ENCODE results near the gene EFCAB14.
"Not testable (repeated sequence)": the region's sequence is repeated elsewhere in the genome, so short reads cannot be mapped to it uniquely, and the experiment has no call there.

Gene EFCAB14, protein sequence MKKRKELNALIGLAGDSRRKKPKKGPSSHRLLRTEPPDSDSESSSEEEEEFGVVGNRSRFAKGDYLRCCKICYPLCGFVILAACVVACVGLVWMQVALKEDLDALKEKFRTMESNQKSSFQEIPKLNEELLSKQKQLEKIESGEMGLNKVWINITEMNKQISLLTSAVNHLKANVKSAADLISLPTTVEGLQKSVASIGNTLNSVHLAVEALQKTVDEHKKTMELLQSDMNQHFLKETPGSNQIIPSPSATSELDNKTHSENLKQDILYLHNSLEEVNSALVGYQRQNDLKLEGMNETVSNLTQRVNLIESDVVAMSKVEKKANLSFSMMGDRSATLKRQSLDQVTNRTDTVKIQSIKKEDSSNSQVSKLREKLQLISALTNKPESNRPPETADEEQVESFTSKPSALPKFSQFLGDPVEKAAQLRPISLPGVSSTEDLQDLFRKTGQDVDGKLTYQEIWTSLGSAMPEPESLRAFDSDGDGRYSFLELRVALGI

DNA sequence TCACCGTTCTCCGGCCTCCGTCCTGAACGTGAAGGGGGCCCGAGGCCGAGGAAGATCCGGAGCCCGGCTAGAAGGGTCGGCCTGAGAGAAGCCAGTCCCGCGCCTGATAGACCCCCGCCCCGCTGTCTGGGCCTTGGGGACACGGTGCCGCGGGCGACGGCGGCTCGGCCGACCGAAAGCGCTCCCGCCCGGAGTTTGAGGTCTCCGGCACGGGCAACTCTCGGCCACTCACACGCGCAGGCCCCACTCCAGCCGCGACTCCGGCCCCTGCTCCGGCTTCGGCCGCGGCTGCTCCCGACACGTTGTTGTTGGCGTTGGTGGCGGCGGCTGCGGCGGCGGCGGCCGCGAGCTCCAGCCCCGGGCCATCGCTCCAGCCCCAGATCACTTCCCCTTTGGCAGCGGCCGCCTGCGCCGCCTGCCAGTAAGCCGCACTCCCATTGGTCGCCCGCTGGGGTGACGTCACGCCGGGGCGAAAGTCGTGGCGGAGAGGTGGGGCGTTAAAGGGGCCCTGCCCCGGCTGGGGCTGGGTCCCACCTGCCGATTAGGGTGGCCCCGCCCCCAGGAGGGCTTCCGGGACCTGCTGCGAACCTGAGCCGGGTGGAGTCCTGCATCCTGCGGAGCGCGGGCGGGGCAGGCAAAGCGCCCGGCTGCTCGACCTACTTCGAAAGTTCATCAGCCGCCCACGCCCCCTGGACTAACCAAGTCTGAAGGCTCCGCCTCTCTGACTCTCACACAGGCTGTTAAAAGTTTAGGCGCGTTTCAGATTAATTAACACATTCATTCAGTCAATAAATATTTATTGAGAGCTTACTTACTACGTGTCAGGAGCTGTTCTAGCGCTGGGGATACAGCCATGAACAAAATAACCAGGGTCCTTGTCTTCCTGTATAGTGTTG lies at the start of gene EFCAB14:
Gene EFCAB14 (minus strand): TSS at position 388 of the 896 bp plus-strand sequence. CDS start 1,027 bp downstream, outside the sequence.
- peak; percentile 96 for DNase-seq (ENCODE audit: low spot score)

DNA sequence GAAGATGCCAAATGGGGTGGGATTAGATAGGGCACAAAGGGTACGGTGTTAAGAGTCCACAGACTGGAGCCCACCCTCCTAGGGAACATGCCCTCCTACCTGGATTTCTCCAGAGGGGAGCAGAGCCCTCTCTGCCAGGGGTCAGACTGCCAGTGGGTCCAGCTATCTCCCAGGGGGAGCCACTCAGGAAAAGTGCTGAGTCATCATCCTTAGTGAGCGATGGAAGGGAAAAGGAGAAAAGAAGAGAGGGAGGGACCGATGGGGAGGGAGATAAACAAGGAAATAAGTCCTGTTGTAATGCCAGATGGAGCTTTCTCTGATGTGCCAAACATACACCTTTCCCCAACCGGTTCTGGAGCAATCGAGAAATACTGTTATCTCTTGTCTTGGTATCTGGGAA lies 49.5 kb upstream of the EFCAB14 start:
- DNase-seq (ENCODE audit: low spot score): no peak

DNA sequence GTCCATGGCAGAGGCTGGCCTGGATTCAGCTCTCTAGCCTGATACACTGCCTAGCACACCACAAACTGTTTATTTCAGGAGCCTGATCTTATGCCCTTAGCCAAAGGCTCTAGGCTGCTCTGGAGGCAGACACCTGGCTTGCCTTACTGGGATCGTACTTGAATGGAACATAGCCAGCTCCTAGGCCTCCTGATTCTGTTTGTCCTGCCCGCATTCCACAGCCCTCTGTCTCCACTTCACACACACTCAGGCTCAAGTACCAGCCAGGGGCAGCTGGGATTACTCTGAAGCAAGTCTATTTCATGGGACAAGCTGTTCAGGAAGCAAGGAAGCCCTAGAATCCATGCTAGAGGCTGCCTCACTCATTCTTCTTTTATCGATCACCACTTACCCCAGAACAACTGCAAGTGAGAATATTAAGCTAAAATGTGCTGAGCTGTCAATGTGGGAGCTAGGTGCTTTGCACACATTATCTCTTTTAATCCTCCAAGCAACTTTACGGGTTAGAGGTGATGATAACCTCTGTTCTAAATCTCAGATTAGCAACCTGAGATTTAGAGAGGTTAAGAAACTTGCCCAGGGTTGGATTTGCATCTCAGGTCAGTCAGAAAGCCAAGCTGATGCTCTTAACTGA lies 48.9 kb upstream of the EFCAB14 start:
- DNase-seq (ENCODE audit: low spot score): no peak

DNA sequence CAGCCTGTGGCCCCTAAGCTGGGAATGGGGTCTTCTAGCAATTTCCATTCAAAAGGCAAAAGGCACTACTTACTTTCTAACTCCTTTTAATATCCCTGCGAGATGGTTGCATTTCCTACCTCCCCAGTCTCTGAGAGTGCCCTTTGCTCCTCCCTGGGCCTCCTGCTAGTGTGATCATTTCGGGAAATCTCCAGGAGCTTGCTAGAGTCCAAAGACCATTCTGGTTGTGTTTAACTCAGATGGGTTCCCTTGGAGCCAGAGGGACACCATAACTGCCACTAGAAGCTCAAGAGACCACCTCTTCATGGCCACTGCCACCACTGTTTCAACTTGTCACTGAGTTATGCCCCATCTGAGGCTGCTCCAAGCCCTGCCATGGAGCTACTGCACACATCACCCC lies 45.5 kb upstream of the EFCAB14 start:
- DNase-seq (ENCODE audit: low spot score): no peak

DNA sequence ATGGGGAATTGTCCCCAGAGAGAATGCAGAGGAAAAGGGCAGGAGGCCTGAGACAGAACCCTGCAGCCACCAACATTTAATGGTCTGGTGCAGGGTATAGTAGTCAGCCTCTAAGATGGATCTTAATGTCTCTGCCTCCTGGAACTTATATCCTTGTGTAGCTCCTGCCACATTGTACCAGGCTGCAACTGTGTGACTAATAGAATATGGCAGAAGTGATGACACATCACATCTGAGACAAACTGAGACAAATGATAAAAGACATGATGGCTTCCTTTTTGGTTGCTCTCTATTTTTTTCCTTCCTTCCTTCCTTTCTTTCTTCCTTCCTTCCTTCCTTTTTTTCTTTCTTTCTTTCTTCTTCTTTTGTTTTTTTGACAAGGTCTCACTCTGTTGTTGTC lies 42.8 kb upstream of the EFCAB14 start:
- DNase-seq (ENCODE audit: low spot score): no peak

DNA sequence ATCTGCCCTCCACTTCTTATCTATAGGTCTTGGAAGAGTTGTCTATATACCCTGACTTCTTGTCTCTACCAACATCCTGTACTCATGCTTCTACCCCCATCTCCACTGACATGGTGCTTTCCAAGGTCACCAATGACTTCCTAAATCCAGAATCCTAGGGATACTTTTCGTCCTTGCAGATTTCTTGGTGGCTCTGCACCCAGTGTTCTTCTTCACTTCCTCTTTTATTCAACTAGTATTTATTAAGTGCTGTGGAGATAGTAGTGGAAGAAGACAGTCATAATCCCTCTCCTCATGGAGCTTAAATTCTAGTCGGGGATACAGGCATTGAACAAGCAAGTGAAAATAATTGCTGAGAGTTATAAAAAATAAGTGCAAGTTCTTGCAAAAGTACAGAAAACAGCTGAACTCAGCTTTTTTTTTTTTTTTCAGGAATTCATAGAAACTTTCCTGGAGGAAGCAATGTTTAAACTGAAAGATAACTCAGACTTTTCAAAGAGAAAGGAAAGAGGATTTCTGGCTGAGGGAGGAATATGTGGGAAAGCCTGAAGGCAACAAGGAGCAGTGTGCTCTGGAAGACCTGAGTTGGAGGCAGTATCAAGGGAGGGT lies 41.7 kb upstream of the EFCAB14 start:
- no peak for DNase-seq (ENCODE audit: low spot score)

DNA sequence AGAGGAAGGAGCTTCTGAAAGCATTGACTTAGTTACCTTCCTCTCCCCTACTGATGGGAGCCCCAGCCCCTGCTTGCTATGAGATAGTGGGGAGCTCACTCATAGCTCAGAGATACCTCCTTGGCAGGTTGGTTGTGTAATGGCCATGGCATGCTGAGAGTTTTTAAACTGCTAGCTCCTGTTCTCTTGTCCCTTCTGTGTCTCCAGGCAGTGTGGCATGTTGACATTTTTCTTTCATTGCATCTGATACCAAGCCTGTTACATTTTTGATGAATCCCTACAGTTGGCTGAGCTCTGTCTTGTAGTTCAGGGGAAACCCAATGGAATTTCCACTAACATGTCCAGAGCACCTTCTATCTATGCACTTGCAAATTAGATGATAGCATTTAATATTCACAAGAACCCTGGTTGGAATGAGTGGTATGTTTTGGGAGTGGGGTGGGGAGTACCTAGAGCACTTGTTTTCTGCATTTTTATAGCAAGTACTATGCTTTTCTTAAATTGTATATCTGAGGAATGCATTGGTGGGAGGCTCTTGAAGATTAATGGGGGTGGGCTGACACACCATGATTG lies 39.1 kb upstream of the EFCAB14 start:
- DNase-seq (ENCODE audit: low spot score): no peak

DNA sequence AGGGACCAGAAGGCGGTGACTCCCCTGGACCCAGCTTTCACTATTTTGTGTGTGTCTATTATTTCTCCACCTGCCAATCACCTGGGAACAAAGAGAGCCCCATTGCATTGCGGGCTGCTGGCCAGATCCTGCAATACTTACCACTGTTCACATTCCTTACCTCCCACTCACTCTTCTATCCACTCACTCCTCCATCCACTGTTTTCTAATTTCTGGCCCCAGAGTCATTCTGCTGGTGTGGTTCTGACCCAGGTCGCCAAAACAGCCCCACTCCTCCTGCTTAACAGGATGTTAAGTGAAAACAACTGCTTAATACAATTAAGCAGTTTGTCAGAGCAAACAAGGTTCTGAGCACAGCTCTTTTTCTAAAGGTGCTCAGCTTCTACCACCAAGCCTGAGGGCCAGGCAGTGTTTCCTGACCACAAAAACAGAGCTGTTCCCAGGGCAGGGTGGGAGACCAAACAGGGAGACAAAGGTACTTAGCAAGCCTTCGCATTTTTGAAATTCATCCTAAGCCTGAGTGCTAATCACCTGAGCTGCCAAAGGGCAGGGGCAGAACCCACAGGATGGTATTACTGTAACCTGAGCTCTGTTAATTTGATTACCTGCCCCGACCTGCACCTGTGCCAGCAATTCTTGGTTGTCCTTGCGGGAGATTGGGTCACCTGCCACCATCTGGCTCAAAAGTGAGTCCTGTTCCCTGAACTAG lies 38.5 kb upstream of the EFCAB14 start:
- no peak for DNase-seq (ENCODE audit: low spot score)

DNA sequence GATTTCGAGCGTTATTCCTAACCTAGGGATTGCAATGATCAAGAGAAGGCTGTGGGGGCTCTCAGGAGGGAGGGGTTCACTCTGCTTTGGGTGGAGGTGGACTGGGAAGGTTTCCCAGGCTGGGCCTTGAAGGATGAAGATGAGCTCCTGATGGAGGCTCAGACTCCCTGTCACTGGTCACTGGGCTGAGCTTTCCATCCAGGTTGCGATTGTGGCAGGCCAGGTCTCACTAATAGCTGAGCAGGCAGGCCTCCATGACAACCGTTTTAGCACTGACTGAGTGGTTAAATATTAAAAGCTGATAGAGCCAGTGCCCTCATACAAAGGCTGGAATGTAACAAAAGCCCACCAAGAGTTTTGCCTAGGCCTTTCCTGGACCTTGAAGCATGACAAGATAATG lies 36.2 kb upstream of the EFCAB14 start:
- no peak for DNase-seq (ENCODE audit: low spot score)

DNA sequence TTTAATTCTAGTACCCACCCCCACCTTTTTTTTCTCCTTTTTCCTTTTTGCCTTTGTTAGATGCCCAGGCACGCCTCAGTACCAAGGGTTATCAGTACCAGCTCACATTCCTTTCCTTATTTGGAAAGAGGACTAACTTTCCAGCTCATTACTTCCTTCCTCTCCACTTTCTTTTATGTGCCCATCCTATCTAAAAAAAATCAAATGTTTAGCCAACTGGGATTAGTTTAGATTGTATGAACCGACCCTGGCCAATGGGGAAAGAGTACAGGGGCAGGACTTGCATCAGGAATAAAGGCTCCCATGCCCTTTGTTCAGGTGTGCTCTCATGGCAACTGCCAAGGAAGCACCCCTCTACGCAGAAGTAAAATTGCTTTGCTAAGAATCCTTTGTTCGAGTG lies 35.8 kb upstream of the EFCAB14 start:
- DNase-seq (ENCODE audit: low spot score): not testable (repeated sequence)

DNA sequence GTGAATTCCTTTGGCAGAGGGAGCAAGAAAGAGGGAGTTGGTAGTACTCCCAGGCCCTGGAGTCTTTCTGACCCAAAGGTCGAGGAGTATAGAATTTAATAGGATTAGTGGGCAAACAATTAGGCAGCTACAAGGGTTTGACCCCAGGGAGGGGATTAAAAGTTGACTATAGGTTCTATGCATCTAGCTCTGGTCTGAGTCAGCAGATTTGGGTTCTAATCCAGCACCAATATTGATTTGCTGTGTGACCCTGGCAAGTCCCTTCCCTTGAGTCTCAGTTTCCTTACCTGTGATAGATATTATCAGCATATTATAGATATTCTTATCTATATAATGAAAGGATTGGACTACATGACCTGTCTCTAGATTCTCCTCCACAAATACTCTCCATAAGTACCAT lies 35.1 kb upstream of the EFCAB14 start:
- DNase-seq (ENCODE audit: low spot score): no peak

DNA sequence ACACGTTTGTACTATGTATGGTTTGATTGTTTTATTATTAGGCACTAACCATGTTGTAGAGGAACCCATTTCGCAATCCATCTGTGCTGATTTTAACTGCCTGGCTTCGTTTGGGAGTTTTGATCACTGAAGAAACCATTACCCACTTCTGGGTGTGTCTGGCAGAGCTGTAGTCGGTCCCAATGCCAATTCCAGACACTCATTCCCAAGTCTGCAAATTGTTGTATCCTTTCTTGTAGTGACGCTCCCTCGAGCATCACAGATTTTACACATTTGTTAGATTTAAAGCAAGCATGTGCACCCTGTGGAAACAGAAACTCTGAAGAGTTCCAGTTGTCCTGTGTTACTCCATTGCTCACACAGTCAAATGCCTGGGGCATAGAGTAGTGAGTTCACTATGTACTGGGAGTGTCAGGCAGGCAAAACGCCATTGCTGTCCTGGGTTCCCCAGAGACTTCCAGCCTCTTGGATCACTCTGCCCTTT lies 31.0 kb upstream of the EFCAB14 start:
- no peak for DNase-seq (ENCODE audit: low spot score)

DNA sequence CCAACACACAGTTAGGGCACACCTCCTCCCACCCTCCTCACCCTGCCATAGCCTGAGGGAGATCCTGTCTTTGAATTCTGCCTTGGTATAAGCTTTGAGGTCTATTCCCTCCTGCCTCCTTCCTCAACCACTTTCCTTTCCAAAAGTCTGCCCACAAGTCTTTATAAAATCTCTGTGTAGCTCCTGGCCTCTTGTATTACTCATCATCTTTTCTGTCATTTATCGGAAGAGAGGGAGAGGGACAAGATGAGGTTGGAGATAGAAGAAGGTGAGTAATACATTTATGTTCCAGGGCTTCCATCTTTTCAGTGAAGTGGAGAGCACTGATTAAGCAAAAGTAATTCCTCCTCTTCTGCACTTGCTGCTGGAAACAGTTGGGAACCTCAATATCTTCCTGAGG lies 30.5 kb upstream of the EFCAB14 start:
- no peak for DNase-seq (ENCODE audit: low spot score)

DNA sequence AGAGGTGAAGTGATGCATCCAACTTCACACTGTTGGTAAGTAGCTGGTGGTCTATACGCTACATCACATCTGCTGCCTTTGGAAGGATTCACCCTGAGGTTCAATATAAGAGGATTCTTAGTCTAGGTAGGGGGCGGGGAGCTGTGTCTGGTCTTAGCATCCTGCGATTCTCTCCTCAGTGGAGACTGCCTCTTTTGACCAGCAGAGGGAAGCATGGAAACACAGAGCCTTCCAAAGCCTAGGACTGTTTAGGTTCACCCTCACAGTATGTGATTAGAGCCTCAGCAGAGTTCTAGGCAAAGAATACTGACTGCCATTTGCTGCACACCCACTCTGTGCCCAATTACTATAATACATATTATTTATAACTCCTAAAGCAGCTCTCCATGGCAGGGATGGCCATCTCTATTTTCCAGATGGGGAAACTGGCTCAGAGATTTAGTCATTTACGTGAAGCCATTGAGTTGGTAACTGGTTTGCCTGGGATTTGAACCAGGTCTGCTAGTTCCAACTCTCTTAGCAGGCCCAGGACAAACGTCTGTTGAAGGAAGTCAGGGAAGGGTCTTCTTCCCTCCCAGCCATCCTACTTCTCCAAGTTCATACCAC lies 28.9 kb upstream of the EFCAB14 start:
- peak; percentile 65 for DNase-seq (ENCODE audit: low spot score)

DNA sequence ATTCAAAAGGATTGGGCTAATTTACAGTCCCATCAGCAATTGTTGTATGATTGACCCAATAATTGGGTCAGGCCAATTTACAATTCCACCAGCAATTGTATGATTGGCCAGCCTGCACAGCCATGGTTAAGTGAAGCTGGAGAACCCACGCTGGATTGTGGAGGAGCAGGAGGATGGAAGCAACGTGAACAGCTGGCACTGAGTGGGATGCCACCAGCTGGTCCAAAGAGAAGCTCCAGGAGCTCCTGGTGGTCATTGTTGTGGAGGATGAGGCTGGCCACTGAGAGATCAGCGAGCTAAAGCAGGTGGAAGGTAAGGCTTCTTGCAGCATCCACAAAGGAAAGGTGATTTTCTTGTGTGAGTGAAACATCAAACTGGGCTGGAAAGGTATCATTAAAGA lies 23.2 kb upstream of the EFCAB14 start:
- DNase-seq (ENCODE audit: low spot score): no peak

DNA sequence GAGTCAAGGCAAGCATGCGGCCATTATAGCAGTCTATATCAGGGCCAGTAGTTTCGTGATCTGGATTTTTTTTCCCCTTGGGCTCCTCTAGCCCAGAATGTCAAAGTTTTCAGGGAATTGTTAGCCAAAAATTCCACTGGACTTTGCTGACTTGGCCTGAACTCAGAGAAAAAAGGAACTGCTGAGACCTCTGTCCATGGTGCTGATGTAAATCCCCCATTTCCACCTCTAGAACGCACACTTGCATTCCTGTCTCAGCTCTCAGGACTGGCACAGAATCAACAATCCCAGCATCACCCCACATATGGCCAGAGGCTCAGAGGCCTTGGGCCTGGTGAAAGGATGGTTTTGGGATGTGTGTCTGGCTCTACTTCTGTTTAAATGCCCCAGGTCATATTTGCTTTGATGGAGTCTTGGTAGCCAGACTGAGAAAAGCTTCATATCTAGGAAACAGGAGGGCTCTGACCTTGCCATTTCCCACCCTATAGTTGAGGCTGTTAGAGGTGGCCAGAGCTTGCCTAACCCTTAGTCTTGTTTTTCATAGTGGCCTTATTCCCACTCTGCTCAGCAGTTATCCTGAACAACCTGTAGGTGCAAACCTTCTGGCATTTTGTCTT lies 16.9 kb upstream of the EFCAB14 start:
- peak; percentile 67 for DNase-seq (ENCODE audit: low spot score)

DNA sequence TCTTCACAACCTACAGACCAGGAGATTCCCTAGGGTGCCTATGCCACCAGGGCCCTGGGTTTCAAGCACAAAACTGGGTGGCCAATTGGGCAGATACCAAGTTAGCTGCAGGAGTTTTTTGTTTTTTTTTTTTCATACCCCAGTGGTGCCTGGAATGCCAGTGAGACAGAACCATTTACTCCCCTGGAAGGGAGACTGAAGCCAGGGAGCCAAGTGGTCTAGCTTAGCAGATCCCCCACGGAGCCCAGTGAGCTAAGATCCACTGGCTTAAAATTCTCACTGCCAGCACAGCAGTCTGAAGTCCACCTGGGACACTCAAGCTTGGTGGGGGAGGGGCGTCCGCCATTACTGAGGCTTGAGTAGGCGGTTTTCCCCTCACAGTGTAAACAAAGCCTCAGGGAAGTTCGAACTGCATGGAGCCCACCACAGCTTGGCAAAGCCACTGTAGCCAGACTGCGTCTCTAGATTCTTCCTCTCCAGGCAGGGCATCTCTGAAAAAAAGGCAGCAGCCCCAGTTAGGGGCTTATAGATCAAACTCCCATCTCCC lies 9.5 kb upstream of the EFCAB14 start:
- not testable (repeated sequence) for DNase-seq (ENCODE audit: low spot score)

DNA sequence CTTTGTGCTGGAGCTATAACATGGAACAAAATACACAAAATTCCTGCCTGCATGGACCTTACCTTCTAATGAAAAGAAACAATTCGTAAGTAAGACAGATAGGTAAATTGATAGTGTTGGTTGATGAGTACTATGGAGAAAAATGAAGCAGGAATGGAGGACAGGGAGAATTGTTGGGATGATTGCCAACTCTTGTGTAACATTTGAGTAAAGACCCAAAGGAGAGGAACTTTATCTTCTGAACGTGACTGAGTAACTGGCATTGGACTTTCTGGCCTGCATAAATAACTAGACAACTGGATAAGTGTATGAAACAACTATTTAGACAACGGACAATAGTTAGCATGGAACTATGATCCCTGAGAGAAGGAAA lies 6.8 kb upstream of the EFCAB14 start:
- DNase-seq (ENCODE audit: low spot score): no peak

DNA sequence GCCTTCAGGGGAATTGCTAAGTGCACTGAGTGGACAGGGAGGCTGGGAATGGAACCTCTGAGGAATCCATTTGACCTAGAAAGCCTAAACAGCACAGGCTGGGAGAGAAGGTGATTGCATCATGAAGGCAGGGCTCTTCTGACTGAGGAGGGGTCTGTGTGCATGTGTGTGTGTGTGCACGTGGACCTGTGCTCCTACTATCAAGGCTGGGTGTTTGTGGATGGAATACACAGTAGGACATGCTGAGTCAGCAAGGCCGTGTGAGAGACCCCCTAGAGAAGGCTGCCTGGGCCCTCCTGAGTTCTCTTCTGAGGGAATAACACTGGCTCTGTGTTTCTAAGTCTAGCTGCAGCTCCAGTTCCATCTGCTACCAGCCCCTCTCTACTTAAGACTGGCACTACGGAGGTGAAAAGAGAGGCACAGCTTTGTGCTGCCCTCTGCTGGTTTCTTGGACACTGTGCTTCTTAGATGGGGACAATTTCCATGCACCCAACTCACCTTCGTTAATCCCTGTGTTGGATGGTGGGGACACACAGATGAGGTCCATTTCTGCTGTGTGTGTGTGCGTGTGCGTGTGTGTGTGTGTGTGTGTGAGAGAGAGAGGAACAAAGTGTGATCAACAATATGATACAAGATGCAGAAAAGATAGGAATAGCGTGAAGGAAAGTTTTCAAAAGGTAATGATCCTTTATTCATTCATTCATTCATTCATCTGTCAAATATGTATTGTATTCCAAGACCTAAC lies 6.2 kb upstream of the EFCAB14 start:
- peak; percentile 76 for DNase-seq (ENCODE audit: low spot score)

Data from AG08395 (cell line).